Gastrocnemius medialis (tissue), 4 donors: Measurements from ENCODE around the gene LTBP1.

ENCODE experiments used
- POLR2A ChIP-seq, 2 donors: fragments of 450-650 bp; IDR thresholded peaks; one replicate each; pipeline ENCODE4 v1.6.1; 2017; ENCODE audit warnings: antibody characterized with exemption in 2 of 2, mild to moderate bottlenecking in 2 of 2, moderate library complexity in 2 of 2
- TF ChIP-seq, protein P1 (sequence below), 5 experiments: fragments of 450-650 bp in 3 of 5; fragments of 200-600 bp in 2 of 5; sonication (generic) in 2 of 5; IDR thresholded peaks in 4 of 5; conservative IDR thresholded peaks in 1 of 5; 1 replicate in 4 of 5; 2 replicates in 1 of 5; pipeline ENCODE4 v1.5.1; 2016 to 2019; ENCODE audit warnings: antibody characterized with exemption in 5 of 5, mild to moderate bottlenecking in 3 of 5, moderate library complexity in 3 of 5

DNA sequence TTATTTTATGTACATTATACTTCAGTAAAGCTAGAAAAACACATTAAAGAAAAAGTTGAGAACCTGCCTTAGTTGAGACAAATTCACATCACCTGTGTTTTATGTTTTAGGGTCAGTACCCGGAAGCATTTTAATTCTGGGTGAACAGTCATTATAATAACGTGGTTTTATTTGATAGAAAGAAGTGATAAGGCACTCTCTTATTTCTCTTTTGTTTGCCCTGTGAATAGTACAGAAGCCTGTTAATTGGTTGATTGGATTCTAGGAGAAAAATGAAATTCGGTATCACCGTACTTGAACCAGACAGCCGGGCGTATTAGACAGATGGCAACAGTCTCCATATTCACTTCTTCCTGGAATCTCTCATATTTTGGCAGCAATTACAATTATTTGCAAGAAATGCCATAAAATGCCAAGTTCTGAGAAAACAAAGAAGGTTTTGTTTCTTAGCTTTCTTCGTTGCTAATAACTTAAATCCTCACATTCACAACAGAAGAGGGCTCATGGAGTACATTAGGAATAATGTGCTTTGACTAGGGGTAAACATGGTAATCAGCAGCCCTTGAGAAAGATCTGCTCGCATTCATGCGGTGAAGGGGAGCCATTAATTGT lies 361.0 kb downstream of the LTBP1 start:
- TF ChIP-seq, protein P1, sequence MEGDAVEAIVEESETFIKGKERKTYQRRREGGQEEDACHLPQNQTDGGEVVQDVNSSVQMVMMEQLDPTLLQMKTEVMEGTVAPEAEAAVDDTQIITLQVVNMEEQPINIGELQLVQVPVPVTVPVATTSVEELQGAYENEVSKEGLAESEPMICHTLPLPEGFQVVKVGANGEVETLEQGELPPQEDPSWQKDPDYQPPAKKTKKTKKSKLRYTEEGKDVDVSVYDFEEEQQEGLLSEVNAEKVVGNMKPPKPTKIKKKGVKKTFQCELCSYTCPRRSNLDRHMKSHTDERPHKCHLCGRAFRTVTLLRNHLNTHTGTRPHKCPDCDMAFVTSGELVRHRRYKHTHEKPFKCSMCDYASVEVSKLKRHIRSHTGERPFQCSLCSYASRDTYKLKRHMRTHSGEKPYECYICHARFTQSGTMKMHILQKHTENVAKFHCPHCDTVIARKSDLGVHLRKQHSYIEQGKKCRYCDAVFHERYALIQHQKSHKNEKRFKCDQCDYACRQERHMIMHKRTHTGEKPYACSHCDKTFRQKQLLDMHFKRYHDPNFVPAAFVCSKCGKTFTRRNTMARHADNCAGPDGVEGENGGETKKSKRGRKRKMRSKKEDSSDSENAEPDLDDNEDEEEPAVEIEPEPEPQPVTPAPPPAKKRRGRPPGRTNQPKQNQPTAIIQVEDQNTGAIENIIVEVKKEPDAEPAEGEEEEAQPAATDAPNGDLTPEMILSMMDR (IDR thresholded peaks at IDR 0.05 in 4 of 5, conservative IDR thresholded peaks at IDR 0.05 in 1 of 5) = no peak
- TF ChIP-seq POLR2A (IDR thresholded peaks at IDR 0.05) = no peak
